Measurements from ENCODE around the gene LBH.

The LBH gene

GRCh38 chr2:30233271-30234009 lies 2.1 kb downstream of the LBH start:
- in situ Hi-C loops (cut with MboI; ENCODE audit: low sequenced_read_pairs) = no loop called here

DNA sequence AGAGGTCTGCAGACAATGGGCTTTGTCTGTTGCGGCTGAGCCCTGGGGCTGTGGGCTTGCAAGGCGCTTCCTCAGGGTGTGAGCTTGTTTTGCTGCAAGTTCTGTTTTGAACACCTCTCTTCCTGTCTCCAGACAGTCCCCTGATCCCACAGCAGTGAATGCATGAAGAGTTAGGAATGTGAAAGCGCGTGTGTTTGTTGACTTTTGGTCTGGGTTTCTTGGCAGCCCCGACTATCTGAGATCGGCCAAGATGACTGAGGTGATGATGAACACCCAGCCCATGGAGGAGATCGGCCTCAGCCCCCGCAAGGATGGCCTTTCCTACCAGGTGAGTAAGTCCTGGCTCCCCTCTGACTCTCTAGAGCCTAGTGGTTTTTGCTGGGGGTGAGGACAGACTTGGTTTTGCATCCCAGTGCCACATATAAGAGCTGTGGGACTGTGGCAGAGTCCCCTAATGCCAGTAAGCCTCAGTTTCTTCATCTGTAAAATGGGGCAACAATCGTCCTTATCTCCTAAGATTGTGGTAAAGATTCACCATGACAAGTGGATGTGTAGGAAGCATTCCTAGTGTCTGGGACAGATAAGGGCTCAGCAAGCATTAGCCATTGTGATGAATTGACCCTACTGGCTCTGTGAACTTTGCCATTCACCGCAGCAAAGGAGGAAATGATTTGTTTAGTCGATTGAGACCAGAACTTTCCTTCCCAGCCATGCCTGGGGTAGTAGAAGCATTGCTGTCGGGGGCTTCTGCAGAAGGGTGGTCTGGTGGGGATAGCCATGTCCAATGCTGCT lies 3.0 kb downstream of the LBH start:
- in situ Hi-C loops (cut with MboI; ENCODE audit: low sequenced_read_pairs) = no loop called here

DNA sequence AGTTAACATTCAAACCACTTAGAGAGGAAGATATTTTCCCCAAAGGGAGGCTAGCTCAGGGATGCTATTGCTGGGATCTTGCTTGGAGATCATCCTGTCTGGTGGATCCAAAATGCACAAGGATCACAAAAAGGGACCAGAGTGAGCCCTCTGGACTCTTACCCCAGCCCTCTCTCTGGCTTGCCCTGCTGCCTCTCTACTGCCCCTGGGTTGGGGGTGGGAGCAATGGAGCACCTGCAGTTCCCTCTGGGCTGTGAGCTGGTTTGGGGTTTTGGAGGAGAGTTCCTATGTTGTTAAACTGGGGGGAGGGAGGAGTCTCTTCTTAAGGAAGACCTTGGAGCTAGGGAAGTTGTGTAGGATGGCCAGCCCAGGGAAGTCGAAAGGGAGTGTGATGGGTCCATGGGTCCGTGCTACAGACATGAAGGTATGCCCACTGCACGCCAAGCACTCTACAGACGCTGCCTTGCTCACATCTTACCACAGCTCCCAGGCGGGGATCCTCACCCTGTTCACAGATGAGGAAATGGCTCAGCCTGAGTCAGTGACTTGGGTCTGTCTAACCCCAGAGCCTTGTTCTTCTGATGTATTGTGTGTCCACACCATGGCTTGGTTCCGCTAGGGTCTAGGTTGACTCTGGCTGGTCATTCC lies 3.8 kb downstream of the LBH start:
- in situ Hi-C loops (cut with MboI; ENCODE audit: low sequenced_read_pairs) = no loop called here

- in situ Hi-C loops (cut with MboI; ENCODE audit: low sequenced_read_pairs) = no loop called here
These were observed 4.7 kb downstream of the LBH start for GRCh38 chr2:30235859-30236535.

- in situ Hi-C loops (cut with MboI; ENCODE audit: low sequenced_read_pairs) = no loop called here
These were observed 5.4 kb downstream of the LBH start for GRCh38 chr2:30236591-30237238.

GRCh38 chr2:30237239-30237965 lies 6.1 kb downstream of the LBH start:
- in situ Hi-C loops (cut with MboI; ENCODE audit: low sequenced_read_pairs) = no loop called here

GRCh38 chr2:30237966-30238800 lies 6.8 kb downstream of the LBH start:
- in situ Hi-C loops (cut with MboI; ENCODE audit: low sequenced_read_pairs) = no loop called here

DNA sequence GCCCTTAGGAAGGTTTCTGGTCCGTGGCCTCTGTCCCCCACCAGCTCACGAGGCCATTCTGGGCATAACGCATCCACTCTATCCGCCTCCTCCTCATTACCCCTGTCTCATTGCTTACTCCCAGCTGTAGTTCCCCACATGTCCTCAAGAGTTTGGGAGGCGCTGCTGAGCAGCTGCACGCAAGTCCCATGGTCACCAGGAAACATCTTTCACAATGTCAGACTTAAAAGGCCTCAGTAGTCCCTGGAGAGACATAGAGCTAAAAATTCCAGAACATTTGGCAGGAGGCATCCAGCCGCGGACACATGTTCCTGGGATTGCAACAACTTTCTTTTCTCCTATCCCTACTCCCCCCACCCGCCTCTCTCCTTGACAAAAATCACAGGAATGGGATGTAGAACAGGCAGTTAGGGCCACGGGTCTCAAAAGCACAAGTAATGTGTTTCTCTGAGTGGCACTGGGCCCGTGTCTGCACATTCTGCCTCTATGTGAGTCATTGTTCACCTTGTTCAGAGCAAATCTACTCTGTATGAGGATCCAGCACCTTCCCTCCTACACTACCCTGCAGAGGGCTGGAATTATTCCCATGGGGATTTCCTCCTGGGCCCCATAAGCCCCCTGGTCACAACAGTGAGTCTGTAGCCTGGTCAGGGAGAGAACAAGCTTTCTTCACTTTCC lies 8.1 kb downstream of the LBH start:
- in situ Hi-C loops (cut with MboI; ENCODE audit: low sequenced_read_pairs) = no loop called here

DNA sequence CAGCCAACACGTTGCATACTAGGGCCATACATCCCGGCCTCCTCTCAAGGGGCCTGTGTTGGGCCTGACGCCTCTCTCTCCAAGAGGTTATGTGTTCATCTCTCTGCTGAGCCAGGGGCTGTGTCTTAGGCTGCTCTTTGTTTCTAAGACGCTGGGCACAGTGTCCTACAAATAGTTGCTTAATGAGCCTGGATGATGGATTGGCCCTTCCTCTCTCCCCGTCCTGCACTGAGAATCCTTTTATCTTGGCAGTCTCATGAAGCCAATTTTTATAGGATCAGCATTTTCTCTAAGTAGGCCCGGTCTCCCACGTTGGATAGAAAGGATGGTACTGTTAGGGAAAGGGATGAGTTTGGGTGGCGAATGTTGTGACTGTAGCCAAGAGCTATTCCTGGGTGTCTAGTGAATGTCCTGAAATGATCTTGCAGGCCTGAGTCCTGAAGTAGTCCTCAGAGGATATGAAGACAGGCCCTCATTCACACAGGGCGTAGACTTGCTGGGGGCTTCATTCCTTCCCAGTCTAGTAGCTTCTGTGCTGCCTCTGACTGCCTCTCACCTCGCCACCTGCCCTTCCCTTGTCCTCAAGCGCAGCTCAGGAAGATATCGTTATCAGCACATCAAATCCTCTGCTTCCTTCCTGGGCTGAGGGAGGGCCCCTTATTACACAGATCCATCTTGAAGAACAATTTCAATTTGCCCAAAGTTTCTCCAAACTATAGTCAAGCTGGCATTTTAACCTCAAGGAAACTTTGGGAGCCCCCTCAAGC lies 8.8 kb downstream of the LBH start:
- in situ Hi-C loops (cut with MboI; ENCODE audit: low sequenced_read_pairs) = no loop called here

DNA sequence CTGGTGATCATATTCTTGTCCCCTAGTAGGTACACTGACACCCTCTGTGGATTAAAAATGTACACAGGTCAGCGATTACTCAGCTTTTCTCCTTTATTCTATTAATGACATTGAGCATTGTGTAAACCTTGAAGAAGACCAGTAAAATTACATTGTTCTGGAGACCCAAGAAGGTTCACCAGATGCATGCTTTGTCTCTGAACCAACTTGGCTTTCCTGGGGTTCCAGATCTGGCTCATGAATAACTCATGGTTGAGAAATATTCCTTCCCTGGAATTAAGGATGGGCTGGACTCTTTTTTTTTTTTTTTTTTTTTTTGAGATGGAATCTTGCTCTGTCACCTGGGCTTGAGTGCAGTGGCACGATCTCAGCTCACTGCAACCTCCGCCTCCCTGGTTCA lies 11.9 kb downstream of the LBH start:
- in situ Hi-C loops (cut with MboI; ENCODE audit: low sequenced_read_pairs) = no loop called here

- in situ Hi-C loops (cut with MboI; ENCODE audit: low sequenced_read_pairs) = no loop called here
These were observed 14.0 kb downstream of the LBH start for GRCh38 chr2:30245364-30245763.

GRCh38 chr2:30248791-30249190 lies 17.5 kb downstream of the LBH start:
- in situ Hi-C loops (cut with MboI; ENCODE audit: low sequenced_read_pairs) = no loop called here

- in situ Hi-C loops (cut with MboI; ENCODE audit: low sequenced_read_pairs) = no loop called here
These were observed 18.0 kb downstream of the LBH start for GRCh38 chr2:30249354-30249753.

DNA sequence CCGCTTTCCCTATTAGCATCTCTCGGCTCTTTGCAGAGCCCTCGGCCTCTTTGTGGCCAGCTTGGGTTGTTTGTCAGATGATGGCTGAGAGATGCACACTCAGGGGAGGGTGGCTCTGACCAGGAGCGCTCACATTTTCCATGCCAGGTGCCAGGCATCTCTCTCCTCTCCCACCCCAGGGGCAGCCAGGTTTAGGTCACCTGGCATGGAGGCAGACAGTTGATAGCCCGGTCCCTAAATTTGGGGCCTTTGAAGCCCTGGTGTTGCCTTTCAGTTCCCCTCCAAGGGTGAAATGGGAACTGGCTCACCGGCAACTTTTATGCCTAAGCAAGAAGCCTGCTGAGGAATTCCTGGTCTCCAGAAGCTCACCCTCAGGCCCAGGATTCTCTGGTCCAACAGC lies 19.1 kb downstream of the LBH start:
- in situ Hi-C loops (cut with MboI; ENCODE audit: low sequenced_read_pairs) = no loop called here

GRCh38 chr2:30252723-30253701 lies 21.7 kb downstream of the LBH start:
- in situ Hi-C loops (cut with MboI; ENCODE audit: low sequenced_read_pairs) = no loop called here

DNA sequence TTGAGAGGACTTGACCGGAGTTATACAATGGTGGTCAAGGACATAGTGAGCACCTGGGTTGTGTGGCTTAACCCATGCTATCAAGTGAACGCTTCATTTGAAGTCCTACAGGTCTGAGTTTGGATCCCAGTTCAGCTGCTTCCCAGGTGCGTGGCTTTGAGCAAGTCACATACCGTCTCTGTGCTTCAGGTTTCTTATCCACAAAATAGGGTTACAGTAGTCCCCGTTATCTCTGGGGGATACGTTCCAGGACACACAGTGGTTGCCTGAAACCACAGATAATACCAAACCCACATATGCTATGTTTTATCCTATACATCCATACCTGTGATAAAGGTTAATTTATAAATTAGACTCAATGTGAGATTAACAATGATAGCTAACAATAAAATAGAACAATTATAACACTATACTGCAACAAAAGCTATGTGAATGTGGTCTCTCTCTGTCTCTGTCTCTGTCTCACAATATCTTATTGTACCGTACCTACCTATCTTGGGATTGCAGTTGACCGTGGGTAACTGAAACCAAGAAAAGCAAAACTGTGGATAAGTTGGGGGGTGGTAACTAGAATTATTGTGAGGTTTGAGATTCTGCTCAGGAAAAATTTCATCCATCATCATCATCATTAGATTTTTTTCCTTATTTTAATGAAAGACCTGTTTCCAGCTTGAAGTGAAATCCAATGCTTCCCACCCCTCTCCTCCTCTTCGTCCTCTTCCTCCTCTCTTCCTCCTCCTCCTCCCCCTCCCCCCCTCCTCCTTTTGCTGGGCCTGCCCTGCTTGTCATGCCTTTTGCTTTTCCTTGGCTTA lies 22.7 kb downstream of the LBH start:
- in situ Hi-C loops (cut with MboI; ENCODE audit: low sequenced_read_pairs) = no loop called here

Data from hTERT RPE-1 (cell line).